H9 (cell line): Measurements from ENCODE around the gene DMD. TPM values are rescaled to one million over a fixed set of nuclear protein-coding genes. Genes with fewer than 3 reads are reported as not detected.

ENCODE experiments used
- DNase-seq: peaks from one replicate; pipeline ENCODE4 v3.0.0-alpha.2; 2017
- H2AFZ ChIP-seq: one replicate; pipeline ENCODE4 v1.6.1; 2013; ENCODE audit warnings: mild to moderate bottlenecking, low read length, control low read depth, moderate library complexity
- H2AK5ac ChIP-seq: 2 replicates; pipeline ENCODE4 v1.6.1; 2013; ENCODE audit warnings: low read length, control low read depth, mixed read lengths; ENCODE audit not compliant: insufficient read length
- H2BK120ac ChIP-seq: one replicate; pipeline ENCODE4 v1.6.1; 2013; ENCODE audit warnings: low read depth, mild to moderate bottlenecking, low read length, control low read depth, inconsistent platforms; ENCODE audit not compliant: poor library complexity, severe bottlenecking
- H2BK12ac ChIP-seq: 2 replicates; pipeline ENCODE4 v1.6.1; 2013; ENCODE audit warnings: low read length, control low read depth, mixed read lengths, low read depth; ENCODE audit not compliant: insufficient read length
- H2BK15ac ChIP-seq: 2 replicates; pipeline ENCODE4 v1.6.1; 2013; ENCODE audit warnings: low read depth, low read length, control low read depth
- H2BK20ac ChIP-seq: one replicate; pipeline ENCODE4 v1.6.1; 2013; ENCODE audit warnings: low read depth, mild to moderate bottlenecking, low read length, control low read depth, inconsistent platforms; ENCODE audit not compliant: poor library complexity, severe bottlenecking
- H2BK5ac ChIP-seq: 2 replicates; pipeline ENCODE4 v1.6.1; 2013; ENCODE audit warnings: low read length, control low read depth, mixed read lengths; ENCODE audit not compliant: insufficient read length
- H3K14ac ChIP-seq: 2 replicates; pipeline ENCODE4 v1.6.1; 2013; ENCODE audit warnings: low read length, control low read depth; ENCODE audit not compliant: insufficient read depth
- H3K18ac ChIP-seq: 2 replicates; pipeline ENCODE4 v1.6.1; 2013; ENCODE audit warnings: low read depth, mild to moderate bottlenecking, mixed read lengths, low read length, control low read depth; ENCODE audit not compliant: insufficient read length
- H3K23ac ChIP-seq: 2 replicates; pipeline ENCODE4 v1.6.1; 2013; ENCODE audit warnings: low read length, control low read depth, mixed read lengths, low read depth; ENCODE audit not compliant: insufficient read length
- H3K23me2 ChIP-seq: 2 replicates; pipeline ENCODE4 v1.6.1; 2013; ENCODE audit warnings: low read depth, mild to moderate bottlenecking, mixed read lengths, low read length, control low read depth; ENCODE audit not compliant: insufficient read length, poor library complexity, severe bottlenecking
- H3K27ac ChIP-seq: 2 replicates; pipeline ENCODE4 v1.5.1; 2013; ENCODE audit warnings: low read length, control low read depth, mixed read lengths, low read depth; ENCODE audit not compliant: insufficient read length
- H3K27me3 ChIP-seq: 2 replicates; pipeline ENCODE4 v1.6.1; 2013; ENCODE audit warnings: low read length, control low read depth, inconsistent platforms; ENCODE audit not compliant: insufficient read depth
- H3K4ac ChIP-seq: 2 replicates; pipeline ENCODE4 v1.6.1; 2013; ENCODE audit warnings: low read depth, mild to moderate bottlenecking, control low read depth, inconsistent platforms, low read length, moderate library complexity
- H3K4me1 ChIP-seq: 2 replicates; pipeline ENCODE4 v1.6.1; 2013; ENCODE audit warnings: low read length, control low read depth, inconsistent platforms; ENCODE audit not compliant: insufficient read depth
- H3K4me2 ChIP-seq: 2 replicates; pipeline ENCODE4 v1.6.1; 2013; ENCODE audit warnings: low read length, control low read depth, mixed read lengths; ENCODE audit not compliant: insufficient read length, insufficient read depth
- H3K56ac ChIP-seq: 2 replicates; pipeline ENCODE4 v1.6.1; 2013; ENCODE audit warnings: low read depth, mild to moderate bottlenecking, mixed read lengths, low read length, control low read depth; ENCODE audit not compliant: insufficient read length
- H3K79me1 ChIP-seq: 2 replicates; pipeline ENCODE4 v1.6.1; 2013; ENCODE audit warnings: low read depth, mild to moderate bottlenecking, moderate library complexity, low read length, control low read depth, inconsistent platforms; ENCODE audit not compliant: insufficient read depth, poor library complexity, severe bottlenecking
- H3K79me2 ChIP-seq: 2 replicates; pipeline ENCODE4 v1.6.1; 2013; ENCODE audit warnings: low read length, control low read depth, inconsistent platforms; ENCODE audit not compliant: insufficient read depth
- H3K9ac ChIP-seq: 2 replicates; pipeline ENCODE4 v1.6.1; 2013; ENCODE audit warnings: low read length, control low read depth, mixed read lengths; ENCODE audit not compliant: insufficient read length; ENCODE audit errors: extremely low read depth
- H3K9me3 ChIP-seq: one replicate; pipeline ENCODE4 v1.6.1; 2013; ENCODE audit warnings: low read depth, low read length, inconsistent platforms; ENCODE audit not compliant: control insufficient read depth
- H3T11ph ChIP-seq: one replicate; pipeline ENCODE4 v1.6.1; 2013; ENCODE audit warnings: mild to moderate bottlenecking, low read length, control low read depth, inconsistent platforms
- H4K20me1 ChIP-seq: one replicate; pipeline ENCODE4 v1.6.1; 2013; ENCODE audit not compliant: control insufficient read depth, insufficient read length, insufficient read depth
- H4K5ac ChIP-seq: 2 replicates; pipeline ENCODE4 v1.6.1; 2013; ENCODE audit warnings: low read depth, mild to moderate bottlenecking, mixed read lengths, low read length, control low read depth; ENCODE audit not compliant: insufficient read length
- H4K8ac ChIP-seq: replicated peaks from 2 replicates; pipeline ENCODE4 v1.6.1; 2013; ENCODE audit warnings: low read length, control low read depth, mixed read lengths, low read depth; ENCODE audit not compliant: insufficient read length
- H4K91ac ChIP-seq: 2 replicates; pipeline ENCODE4 v1.6.1; 2013; ENCODE audit warnings: low read depth, mild to moderate bottlenecking, moderate library complexity, mixed read lengths, low read length, control low read depth; ENCODE audit not compliant: insufficient read length
- H3K27ac Mint-ChIP-seq, 3 experiments: 2 replicates in 2 of 3; 3 replicates in 1 of 3; pipeline ENCODE4 v1.8.0; 2020 to 2021; ENCODE audit warnings: mixed read lengths in 3 of 3, mild to moderate bottlenecking in 1 of 3, moderate library complexity in 1 of 3
- H3K27me3 Mint-ChIP-seq: 2 replicates; pipeline ENCODE4 v1.8.0; 2021; ENCODE audit warnings: low read depth, mild to moderate bottlenecking, moderate library complexity, mixed read lengths
- H3K36me3 Mint-ChIP-seq, 3 experiments: 2 replicates in 2 of 3; 3 replicates in 1 of 3; pipeline ENCODE4 v1.8.0; 2020 to 2021; ENCODE audit warnings: low read depth in 3 of 3, mixed read lengths in 3 of 3; ENCODE audit not compliant: insufficient read depth in 1 of 3
- H3K4me1 Mint-ChIP-seq, 2 experiments: 2 replicates each; pipeline ENCODE4 v1.8.0; 2020; ENCODE audit warnings: mixed read lengths in 2 of 2
- H3K4me3 Mint-ChIP-seq, 2 experiments: 2 replicates in 1 of 2; 3 replicates in 1 of 2; pipeline ENCODE4 v1.8.0; 2020 to 2021; ENCODE audit warnings: mild to moderate bottlenecking in 2 of 2, mixed read lengths in 2 of 2, moderate library complexity in 1 of 2
- H3K9me3 Mint-ChIP-seq, 2 experiments: 2 replicates in 1 of 2; 3 replicates in 1 of 2; pipeline ENCODE4 v1.8.0; 2020; ENCODE audit warnings: mild to moderate bottlenecking in 2 of 2, mixed read lengths in 2 of 2, moderate library complexity in 1 of 2
- WGBS: extraction: QIAGEN DNeasy Blood & Tissue Kit; methylation state at CpG from one replicate; pipeline ENCODE4 v1.1.7; 2013; ENCODE audit warnings: missing lambda C conversion rate, low lambda C conversion rate, mixed read lengths; ENCODE audit not compliant: insufficient read length; ENCODE audit errors: extremely low coverage; 5-methylcytosine and 5-hydroxymethylcytosine counted together
- total RNA-seq: library from RNA; stranded (reverse); gene quantifications from 2 replicates; pipeline ENCODE4 v1.2.1, GENCODE V29; 2021
- TF ChIP-seq, protein P1 (sequence below): fragments of 200-600 bp; sonication (generic); conservative IDR thresholded peaks from 3 replicates; pipeline ENCODE4 v1.8.0; 2021; ENCODE audit warnings: antibody characterized with exemption, mild to moderate bottlenecking

The DMD gene
- total RNA-seq, 1 experiment from 2014 or later, result 3.8 TPM

DNA sequence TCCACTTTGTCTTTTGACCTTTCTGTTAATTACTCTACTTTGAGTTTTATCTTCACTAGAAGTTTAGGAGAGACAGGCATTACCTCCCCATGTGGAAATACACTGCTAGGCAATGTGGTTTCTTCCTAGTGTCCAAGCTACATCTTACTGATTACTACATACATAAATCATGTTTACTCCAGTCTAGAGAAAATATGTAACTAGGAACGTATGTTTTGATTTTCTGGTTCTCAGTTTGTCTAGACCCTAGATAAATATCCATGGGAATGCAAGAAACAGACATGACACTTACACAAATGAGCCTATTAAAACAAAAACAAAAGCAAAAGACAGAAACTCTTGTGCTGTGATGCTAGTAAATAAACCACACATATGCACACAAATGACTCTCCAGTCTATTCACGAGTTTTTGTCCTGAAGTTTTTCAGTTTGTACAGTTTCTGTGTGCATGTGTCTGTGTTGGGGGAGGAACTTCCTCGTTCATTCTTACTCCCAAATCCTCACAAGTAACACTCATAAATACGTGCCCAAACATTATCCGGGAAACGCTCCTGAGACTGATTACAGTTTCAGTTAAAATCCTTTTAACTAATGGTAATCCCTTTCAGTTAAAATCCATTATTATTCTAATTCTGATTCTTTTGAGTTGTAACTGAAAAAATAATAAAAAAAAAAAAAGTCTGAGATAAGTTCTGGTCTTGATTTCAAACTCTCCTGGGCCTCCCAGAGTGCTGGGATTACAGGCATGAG, 1856.0 kb downstream of the DMD start:
- WGBS, result no CpG with 5 or more reads among the region's 6 CpGs
- H3K79me2 ChIP-seq, result no peaks in the 10 kb centered on the region
- no peaks in the 10 kb centered on the region for H3K79me1 ChIP-seq
- no peak overlapping the region for H4K5ac ChIP-seq
- peaks cover 9% of the 10 kb centered on the region in 2 experiments for H3K4me1 Mint-ChIP-seq
- no peak overlapping the region for H3K23ac ChIP-seq
- no peak overlapping the region for H2BK120ac ChIP-seq
- H3K9ac ChIP-seq, result no peak overlapping the region
- TF ChIP-seq, protein P1, sequence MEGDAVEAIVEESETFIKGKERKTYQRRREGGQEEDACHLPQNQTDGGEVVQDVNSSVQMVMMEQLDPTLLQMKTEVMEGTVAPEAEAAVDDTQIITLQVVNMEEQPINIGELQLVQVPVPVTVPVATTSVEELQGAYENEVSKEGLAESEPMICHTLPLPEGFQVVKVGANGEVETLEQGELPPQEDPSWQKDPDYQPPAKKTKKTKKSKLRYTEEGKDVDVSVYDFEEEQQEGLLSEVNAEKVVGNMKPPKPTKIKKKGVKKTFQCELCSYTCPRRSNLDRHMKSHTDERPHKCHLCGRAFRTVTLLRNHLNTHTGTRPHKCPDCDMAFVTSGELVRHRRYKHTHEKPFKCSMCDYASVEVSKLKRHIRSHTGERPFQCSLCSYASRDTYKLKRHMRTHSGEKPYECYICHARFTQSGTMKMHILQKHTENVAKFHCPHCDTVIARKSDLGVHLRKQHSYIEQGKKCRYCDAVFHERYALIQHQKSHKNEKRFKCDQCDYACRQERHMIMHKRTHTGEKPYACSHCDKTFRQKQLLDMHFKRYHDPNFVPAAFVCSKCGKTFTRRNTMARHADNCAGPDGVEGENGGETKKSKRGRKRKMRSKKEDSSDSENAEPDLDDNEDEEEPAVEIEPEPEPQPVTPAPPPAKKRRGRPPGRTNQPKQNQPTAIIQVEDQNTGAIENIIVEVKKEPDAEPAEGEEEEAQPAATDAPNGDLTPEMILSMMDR, result no peak
- no peak overlapping the region for H3K27ac ChIP-seq
- no peak overlapping the region for H3K14ac ChIP-seq
- H3K4me1 ChIP-seq, result no peaks in the 10 kb centered on the region; the same call in 1 of the 2 replicates
- DNase-seq, result no peak
- H2BK12ac ChIP-seq, result no peak overlapping the region
- H2AK5ac ChIP-seq, result no peak overlapping the region
- H4K91ac ChIP-seq, result no peak overlapping the region
- H3K23me2 ChIP-seq, result no peaks in the 10 kb centered on the region
- no peaks in the 10 kb centered on the region for H3K27me3 Mint-ChIP-seq
- peaks cover 0 to 2% (median 0%) of the 10 kb centered on the region in 3 experiments; a peak in 1 of 7 replicates for H3K36me3 Mint-ChIP-seq
- no peak overlapping the region for H3K4me2 ChIP-seq
- H3K4ac ChIP-seq, result no peak overlapping the region
- H3K27me3 ChIP-seq, result no peaks in the 10 kb centered on the region
- no peak overlapping the region for H3T11ph ChIP-seq
- H2BK5ac ChIP-seq, result no peak overlapping the region
- no peak overlapping the region for H3K27ac Mint-ChIP-seq
- H3K18ac ChIP-seq, result no peak overlapping the region
- peaks cover 51 to 60% of the 10 kb centered on the region in 2 experiments for H3K9me3 Mint-ChIP-seq
- H3K4me3 Mint-ChIP-seq, result no peak overlapping the region
- no peak overlapping the region for H2BK20ac ChIP-seq
- H4K8ac ChIP-seq, result no peak overlapping the region
- H3K9me3 ChIP-seq, result no peaks in the 10 kb centered on the region
- no peak overlapping the region for H2AFZ ChIP-seq
- H4K20me1 ChIP-seq, result no peaks in the 10 kb centered on the region
- no peak overlapping the region for H3K56ac ChIP-seq
- H2BK15ac ChIP-seq, result no peak overlapping the region
